HG03342 (cell line): ENCODE results near the gene NOL6.
"Not testable (repeated sequence)": the region's sequence is repeated elsewhere in the genome, so short reads cannot be mapped to it uniquely, and the experiment has no call there.

Source experiments
- ATAC-seq: cut with Tn5 transposase; IDR thresholded peaks from one replicate; pipeline ENCODE4 v1.9.1; 2021; ENCODE audit warnings: mild to moderate bottlenecking, moderate library complexity; ENCODE audit not compliant: unreplicated experiment

NOL6 gene

DNA sequence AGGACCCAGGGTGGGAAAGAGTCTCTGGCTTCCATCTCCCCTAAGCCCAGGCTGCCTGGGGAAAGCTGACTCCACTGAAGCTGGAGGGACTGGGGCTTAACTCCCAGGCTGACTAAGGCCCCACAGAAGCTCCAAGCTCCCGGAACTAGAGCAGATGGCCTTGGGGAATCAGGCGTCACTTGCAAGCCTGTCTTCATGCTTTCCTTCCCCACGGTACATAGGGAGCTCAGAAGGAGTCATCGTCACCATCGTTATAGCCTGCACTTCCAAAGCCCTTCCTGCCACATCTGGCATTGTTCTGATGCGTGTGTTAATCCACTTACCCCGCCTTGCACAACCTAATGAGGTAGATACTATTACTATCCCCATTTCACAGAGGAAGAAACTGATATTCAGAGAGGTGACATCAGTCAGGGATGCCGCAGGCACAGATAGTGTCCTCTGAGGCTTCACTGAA is 37.9 kb downstream of the NOL6 start:
- no peak for ATAC-seq

DNA sequence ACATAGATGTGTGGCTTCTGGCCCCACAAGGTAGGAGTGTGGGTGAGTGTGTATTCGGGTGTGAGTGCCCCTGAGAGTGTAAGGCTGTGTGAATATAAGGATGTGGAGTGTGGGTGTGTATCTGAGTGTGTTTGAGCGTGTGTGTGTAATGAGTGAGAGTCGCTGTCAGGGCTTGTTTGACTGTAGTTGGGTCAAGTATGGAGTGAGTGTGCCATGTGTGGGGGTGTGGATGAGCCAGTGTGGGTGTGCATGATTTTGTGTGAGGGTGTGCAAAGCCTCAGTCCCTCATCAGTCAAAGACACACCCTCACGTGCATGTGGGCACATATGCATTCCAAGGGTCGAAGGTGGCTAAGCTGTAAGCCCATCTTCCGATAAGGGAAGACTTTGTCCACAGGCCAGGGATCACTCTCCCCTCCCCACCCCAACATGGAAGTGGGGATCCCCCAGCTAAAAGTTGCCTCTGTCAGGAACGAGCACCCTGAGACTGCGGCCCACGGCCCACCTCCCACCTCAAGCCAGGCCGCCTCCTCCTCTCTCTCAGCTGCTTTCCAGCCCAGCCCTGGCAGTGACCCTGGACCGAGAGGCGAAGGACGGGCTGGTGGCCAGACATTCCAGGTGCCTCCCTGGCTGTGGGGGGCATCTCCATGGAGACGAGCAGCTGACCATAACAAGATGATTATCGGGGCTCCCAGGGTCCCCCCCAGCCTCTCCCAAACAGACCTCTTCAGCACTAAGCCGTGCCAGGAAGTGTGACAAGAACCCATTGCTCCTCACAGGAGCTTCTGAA is 39.2 kb downstream of the NOL6 start:
- no peak for ATAC-seq

DNA sequence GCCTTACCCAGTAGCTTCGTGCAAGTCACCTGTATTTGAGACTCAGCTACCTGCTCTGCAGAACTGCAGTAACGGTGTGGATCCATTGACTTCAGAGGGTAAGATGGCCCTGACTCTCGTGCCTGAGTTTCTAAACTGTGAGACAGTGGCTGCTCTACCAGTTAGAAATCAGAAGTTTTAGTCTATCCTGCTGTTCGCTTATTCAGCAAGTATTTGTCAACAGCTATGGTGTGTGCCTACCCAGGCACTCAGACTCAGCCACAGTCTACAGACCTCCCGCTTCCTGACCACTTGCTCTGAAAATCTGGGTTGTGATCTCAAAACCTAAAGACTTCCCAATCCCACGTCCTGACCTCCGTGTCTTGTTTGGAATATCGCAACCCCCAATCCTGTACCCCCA is 39.9 kb downstream of the NOL6 start:
- ATAC-seq: no peak

DNA sequence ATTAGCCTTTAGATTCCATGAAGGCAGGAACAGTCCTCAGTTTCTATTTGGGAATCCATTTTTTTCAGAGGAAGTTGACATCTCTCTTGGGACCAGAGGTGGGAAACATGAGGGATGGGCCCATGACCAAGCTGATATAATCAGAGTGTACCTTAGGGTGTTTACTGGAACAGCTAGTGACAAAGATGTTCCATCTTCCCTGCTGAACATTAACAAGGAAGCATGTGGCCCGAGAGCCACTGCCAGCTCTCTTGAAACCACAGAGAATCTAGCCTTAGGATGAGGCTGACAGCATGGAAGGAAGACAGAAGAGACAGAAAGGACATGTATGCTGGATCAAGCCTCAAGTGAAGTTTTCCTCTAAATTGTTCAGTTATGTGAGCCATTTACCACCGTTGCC is 42.3 kb downstream of the NOL6 start:
- ATAC-seq: no peak

DNA sequence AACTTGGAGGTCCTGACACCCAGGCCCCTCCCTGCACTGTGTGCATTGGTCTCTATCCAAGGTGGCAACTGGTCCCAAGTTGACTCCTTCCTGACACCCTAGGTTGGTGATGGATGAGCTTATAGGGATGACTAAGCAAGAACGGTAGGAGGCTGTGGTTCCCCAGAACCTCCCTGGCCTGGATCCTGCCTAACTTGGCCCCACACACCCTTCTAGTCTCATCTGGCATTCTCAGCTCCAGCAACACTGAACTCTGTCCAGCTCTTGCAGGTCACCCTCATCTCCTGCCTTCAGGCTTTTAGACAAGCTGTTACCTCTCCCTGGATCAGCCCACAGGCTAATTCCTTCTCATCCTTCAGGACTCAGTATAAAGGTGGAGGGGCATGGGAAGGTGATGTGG is 42.8 kb downstream of the NOL6 start:
- ATAC-seq: no peak

DNA sequence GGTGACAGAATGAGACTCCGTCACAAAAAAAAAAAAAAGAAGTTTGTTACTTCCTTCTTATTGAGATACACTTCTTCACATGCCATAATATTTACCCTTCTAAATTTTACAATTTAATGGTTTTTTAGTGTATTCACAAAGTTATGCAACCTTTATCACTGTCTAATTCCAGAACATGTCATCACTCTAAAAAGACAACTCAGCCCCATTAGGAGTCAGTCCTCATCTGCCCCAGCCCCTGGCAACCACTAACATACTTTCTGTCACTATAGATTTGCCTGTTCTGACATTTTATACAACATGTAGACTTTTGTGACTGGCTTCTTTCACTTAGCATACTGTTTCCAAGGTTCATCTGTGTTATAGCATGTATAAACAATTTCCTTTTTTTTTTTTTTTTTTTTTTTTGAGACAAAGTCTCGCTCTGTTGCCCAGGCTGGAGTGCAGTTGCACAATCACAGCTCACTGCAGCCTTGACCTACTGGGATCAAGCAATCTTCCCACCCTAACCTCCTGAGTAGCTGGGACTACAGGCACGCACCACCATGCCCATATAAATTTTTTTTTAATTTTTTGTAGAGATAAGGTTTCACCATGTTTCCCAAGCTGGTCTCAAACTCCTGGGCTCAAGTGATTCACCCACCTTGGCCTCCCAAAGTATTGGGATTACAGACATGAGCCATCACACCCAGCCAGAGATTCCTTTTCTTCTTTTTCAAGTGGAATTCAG is 44.3 kb downstream of the NOL6 start:
- no peak for ATAC-seq

DNA sequence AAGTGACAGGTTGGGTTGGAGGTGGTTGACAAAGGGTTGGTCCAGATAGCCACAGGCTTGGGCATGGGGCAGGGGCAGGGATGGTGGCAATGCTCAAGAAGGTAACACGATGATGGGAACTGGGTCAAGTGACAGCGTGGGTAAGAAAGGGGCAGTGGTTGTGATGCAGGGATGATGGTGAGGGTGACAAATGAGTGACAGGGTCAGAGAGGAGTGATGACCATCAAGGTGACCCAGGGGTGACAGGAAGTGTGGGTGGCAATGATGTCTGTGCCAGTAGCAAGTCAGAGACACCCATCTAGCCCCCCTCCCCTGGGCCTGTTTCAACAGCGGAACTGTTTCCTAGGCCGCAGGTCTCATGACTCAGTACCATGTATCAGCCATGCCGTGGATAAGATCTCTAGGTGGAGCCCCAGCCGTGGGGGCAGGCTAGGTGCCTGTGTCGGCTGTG is 46.9 kb downstream of the NOL6 start:
- ATAC-seq: no peak

DNA sequence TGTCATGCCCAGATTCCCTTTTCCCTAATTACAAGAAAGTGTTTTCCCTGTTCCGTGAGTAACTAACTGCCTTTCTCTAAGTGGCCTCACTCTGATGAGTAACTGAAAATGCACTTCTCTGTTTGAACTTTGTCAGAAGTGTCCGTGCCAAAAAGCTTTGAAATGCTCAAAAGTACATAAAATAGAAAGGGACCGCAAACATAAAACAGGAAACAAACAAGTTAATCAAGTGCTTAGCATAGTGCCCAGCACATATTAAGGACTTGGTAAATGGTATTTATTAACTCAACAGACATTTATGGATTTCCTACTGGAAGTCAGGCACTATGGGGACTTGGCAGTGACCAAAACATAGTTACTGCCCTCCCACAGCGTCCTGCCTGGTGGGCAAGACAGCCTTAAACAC is 48.6 kb downstream of the NOL6 start:
- no peak for ATAC-seq

DNA sequence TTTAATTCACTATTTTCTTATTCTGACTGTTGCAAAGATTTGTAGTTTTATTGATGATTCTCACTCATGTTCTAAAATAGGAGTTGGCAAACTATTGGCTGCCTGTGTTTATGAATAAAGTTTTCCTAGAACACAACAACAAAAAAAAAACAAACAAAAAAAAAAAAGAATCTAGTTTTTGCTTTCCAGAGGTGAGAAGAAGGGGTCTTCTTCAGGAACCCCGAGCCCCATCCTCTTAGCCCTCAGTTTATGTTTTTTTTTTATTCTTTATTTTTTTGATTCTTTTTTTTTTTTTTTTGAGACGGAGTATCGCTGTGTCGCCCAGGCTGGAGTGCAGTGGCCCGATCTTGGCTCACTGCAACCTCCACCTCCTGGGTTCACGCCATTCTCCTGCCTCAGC is 49.2 kb downstream of the NOL6 start:
- not testable (repeated sequence) for ATAC-seq

DNA sequence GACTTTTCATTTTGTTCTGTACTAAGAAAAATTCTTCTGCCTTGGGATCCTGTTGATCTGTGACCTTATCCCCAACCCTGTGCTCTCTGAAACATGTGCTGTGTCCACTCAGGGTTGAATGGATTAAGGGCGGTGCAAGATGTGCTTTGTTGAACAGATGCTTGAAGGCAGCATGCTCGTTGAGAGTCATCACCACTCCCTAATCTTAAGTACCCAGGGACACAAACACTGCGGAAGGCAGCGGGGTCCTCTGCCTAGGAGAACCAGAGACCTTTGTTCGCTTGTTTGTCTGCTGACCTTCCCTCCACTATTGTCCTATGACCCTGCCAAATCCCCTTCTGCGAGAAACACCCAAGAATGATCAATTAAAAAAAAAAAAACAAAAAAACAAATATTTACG is 49.7 kb downstream of the NOL6 start:
- not testable (repeated sequence) for ATAC-seq

DNA sequence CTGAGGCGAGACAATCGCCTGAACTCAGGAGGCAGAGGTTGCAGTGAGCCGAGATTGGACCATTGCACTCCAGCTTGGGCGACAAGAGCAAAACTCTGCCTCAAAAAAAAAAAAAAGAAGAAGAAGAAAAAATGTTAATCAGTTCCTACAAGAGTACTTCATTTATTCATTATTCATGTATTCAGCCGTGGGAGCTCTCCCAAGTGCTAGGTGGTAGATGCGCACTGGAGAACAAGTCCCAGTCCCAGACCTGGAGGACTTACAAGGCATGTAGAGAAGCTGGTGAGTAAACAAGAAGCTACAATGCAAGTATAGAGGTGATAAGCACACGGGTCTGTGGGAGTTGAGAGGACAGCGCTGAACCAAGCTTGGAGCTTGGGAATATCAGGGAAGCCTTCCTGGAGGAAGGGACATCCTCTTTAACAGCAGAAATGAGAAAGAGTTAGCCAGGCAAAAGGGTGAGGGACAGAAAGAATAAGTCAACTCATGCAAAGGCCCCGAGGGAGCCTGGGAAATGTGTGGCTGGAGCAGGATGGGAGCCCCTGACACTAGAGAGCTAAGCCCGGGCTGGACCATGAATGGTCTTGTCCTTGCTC is 53.9 kb downstream of the NOL6 start:
- ATAC-seq: no peak

DNA sequence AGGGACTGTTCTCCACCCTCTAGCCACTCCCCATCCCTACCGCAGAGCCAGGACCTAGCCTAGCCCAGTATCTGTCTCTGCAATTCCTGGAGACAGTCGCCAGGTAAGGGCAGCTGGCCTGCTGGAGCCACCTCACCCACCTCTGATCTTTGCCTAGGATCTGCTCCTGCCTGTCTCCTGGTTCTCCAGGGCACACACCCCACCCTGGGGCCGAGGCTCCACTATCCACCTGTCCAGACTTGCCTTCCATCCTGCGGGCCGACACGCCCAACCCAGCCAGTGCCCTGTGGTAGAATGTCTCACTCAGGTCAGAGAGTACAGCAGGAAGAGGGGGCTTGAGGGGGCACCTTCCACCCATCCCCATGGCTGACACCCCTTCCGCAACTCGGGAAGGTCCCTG is 55.6 kb downstream of the NOL6 start:
- ATAC-seq: no peak

DNA sequence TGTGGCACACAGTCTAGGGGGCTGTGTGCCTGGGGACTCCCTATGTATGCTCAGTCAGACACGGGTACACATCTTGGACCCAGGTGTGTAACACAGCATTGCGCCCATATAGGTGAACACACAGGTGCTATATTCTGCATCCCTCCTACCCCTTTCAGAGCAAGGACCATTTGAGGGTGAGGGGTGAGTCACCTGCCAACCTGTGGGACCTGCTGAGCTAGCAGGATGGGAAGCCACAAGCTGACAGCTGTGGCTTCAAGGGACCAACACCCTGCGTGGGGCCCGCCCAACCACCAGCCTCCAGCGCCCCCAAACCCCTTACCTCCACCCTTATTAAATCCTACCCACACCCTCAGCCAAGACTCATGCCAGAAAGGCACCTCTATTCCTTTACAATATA is 56.7 kb downstream of the NOL6 start:
- no peak for ATAC-seq

DNA sequence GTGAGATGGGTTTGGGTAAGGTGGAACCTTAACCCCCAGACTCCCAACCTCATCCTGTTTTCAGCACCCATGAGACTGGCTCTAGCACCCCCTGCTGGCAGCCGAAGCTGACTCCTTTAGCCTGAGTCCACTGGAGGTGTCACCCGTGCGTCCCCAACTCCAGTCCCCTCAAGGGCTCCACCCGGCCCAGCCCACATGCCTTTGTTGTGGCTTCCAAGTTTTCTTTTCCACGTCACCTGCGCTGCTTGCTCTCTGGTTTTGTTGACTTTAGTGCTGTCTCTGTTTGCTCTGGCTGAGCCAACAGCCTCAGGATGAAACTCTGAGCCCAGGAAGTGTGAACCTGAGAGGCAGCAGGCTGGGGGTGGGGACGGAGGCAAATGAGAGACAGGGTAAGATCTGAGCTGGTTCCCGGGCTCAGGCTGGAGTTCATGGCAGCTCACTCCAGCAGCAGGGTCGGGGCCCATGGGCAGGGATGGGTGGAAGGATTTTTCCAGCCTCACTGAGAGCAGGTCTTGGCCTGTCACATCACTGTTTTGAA is 58.2 kb downstream of the NOL6 start:
- peak; percentile 83 for ATAC-seq

DNA sequence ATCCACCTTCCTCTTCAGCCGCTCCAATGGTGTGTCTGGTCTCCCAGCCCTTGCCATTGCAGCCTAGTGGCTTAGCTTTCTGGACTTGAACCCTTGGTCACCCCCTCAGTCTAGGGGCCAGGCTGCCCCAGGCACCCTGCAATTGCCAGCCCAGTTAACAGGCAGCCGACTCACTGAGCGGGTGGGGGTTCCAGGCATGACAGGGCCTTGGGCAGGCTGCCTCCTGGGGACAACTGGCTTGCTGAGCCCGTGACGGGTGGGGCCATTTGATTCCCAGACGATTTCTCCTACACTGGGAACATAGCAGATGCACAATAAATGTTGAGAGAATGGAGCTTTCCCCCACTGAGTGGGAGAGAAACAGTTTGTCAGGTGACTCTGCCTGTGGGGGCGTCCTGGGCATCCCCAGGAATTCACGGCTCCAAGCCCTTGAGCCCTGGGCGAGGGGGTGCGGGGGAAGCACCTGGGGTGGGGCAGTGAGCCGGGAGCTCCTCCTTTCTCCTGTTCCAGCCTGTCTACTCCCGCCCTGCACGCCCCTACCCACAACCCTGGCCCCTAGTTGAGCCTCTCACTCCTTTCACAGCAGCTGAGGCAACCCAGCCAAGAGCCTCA is 58.7 kb downstream of the NOL6 start:
- no peak for ATAC-seq

DNA sequence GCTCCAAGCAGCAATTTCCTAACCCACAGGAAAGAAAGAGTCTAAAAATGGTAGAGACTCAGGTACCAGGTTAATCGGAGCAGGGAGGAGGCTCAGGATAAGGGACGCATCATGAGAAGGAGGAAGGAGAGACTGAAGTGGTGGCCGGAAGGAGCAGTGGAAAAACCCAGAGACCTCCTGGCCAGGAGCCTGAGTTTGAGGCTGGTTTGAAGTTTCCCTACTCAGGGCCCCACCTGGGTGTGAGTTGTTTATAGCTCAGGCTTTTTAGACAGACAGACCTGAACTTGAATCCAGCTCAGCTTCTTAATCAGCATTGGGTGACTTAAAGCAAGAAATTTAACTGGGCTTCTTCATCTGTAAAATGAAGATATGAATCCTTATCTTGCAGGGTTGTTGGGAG is 59.5 kb downstream of the NOL6 start:
- ATAC-seq: no peak
